HG02938 (cell line): ENCODE results near the gene BTBD6.
"Not testable (repeated sequence)": the region's sequence is repeated elsewhere in the genome, so short reads cannot be mapped to it uniquely, and the experiment has no call there.

Experiments used
- ATAC-seq: cut with Tn5 transposase; IDR thresholded peaks from one replicate; pipeline ENCODE4 v1.9.1; 2021; ENCODE audit warnings: mild to moderate bottlenecking, moderate library complexity; ENCODE audit not compliant: unreplicated experiment

BTBD6 gene

GRCh38 chr14:105268736-105269354 is 20.5 kb downstream of the BTBD6 start:
- no peak for ATAC-seq

GRCh38 chr14:105269405-105269804 is 21.1 kb downstream of the BTBD6 start:
- ATAC-seq: no peak

GRCh38 chr14:105271224-105271890 is 23.0 kb downstream of the BTBD6 start:
- no peak for ATAC-seq

- no peak for ATAC-seq
These were observed 24.3 kb downstream of the BTBD6 start for GRCh38 chr14:105272623-105273022.

GRCh38 chr14:105273062-105273461 is 24.7 kb downstream of the BTBD6 start:
- ATAC-seq: no peak

GRCh38 chr14:105274637-105275036 is 26.3 kb downstream of the BTBD6 start:
- ATAC-seq: no peak

GRCh38 chr14:105275267-105275946 is 27.1 kb downstream of the BTBD6 start:
- no peak for ATAC-seq

GRCh38 chr14:105277448-105277847 is 29.1 kb downstream of the BTBD6 start:
- not testable (repeated sequence) for ATAC-seq

GRCh38 chr14:105279642-105280361 is 31.5 kb downstream of the BTBD6 start:
- no peak for ATAC-seq

- ATAC-seq: no peak
These were observed 32.2 kb downstream of the BTBD6 start for GRCh38 chr14:105280525-105280924.

- ATAC-seq: no peak
These were observed 33.2 kb downstream of the BTBD6 start for GRCh38 chr14:105281371-105282097.

- no peak for ATAC-seq
These were observed 33.9 kb downstream of the BTBD6 start for GRCh38 chr14:105282098-105282725.

- ATAC-seq: no peak
These were observed 34.7 kb downstream of the BTBD6 start for GRCh38 chr14:105283028-105283427.

GRCh38 chr14:105283899-105284298 is 35.6 kb downstream of the BTBD6 start:
- no peak for ATAC-seq

- no peak for ATAC-seq
These were observed 36.8 kb downstream of the BTBD6 start for GRCh38 chr14:105285174-105285573.

- ATAC-seq: no peak
These were observed 38.4 kb downstream of the BTBD6 start for GRCh38 chr14:105286759-105287144.

- ATAC-seq: no peak
These were observed 39.1 kb downstream of the BTBD6 start for GRCh38 chr14:105287249-105288102.

- not testable (repeated sequence) for ATAC-seq
These were observed 40.6 kb downstream of the BTBD6 start for GRCh38 chr14:105288936-105289335.

GRCh38 chr14:105290621-105291346 is 42.5 kb downstream of the BTBD6 start:
- no peak for ATAC-seq
